ENCODE measurements around the gene RPL10. TPM values are rescaled to one million over a fixed set of nuclear protein-coding genes. Genes with fewer than 3 reads are reported as not detected.

RPL10 gene
- total RNA-seq, 1 experiment from 2014 or later: 2,110 TPM

DNA sequence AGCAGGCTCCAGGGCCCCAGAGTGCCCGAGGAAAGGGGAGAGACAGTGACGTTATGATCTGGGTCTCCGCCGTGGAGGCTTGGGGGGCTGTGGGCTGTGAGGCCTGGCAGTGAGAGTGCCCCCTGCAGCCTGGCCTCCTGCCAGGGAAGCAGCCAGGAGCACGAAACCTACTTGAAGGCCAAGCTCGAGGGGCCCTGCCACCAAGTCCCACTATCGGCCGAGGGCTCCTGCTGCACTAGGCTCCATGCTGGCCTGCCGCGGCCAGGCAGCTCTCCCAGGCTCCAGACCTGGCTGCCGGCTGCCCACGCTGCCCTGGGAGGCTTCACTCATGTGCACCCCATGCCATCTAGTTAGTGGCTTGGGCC, 42.4 kb upstream of the RPL10 start:
- no peaks in the 10 kb centered on the region for H3K23me2 ChIP-seq (ENCODE audit: insufficient read length, low read depth, low read length, poor library complexity, severe bottlenecking)
- H3K27me3 ChIP-seq (ENCODE audit: insufficient read depth, low read length): no peaks in the 10 kb centered on the region
- no peak overlapping the region for H3K27ac ChIP-seq (ENCODE audit: insufficient read length, low read depth, low read length)
- H3K79me1 ChIP-seq (ENCODE audit: insufficient read depth, low read depth, low read length, poor library complexity, severe bottlenecking): no peaks in the 10 kb centered on the region
- no peak overlapping the region for H4K91ac ChIP-seq (ENCODE audit: insufficient read length, low read depth, low read length)
- no peak overlapping the region for H2AK5ac ChIP-seq (ENCODE audit: insufficient read length, low read length)
- no peaks in the 10 kb centered on the region for H3K4me1 ChIP-seq (ENCODE audit: insufficient read depth, low read length)
- no peak overlapping the region for H2BK120ac ChIP-seq (ENCODE audit: low read depth, low read length, poor library complexity, severe bottlenecking)
- no peak overlapping the region for H3K18ac ChIP-seq (ENCODE audit: insufficient read length, low read depth, low read length)
- H3K4me3 Mint-ChIP-seq: no peak overlapping the region
- peaks cover 35 to 83% (median 76%) of the 10 kb centered on the region in 3 experiments for H3K36me3 Mint-ChIP-seq (ENCODE audit: insufficient read depth in 1 of 3, low read depth in 3 of 3)
- H4K8ac ChIP-seq (replicated peaks; ENCODE audit: insufficient read length, low read depth, low read length): no peak overlapping the region
- no peak overlapping the region for H2BK5ac ChIP-seq (ENCODE audit: insufficient read length, low read length)
- H3K56ac ChIP-seq (ENCODE audit: insufficient read length, low read depth, low read length): no peak overlapping the region
- H2BK12ac ChIP-seq (ENCODE audit: insufficient read length, low read depth, low read length): no peak overlapping the region
- H3K27ac Mint-ChIP-seq: no peak overlapping the region
- H3K4me2 ChIP-seq (ENCODE audit: insufficient read depth, insufficient read length, low read length): no peak overlapping the region
- no peak overlapping the region for H3K4ac ChIP-seq (ENCODE audit: low read depth, low read length)
- no peak overlapping the region for H2AFZ ChIP-seq (ENCODE audit: low read length)
- H3K9me3 ChIP-seq (ENCODE audit: control insufficient read depth, low read depth, low read length): peaks cover 29% of the 10 kb centered on the region
- no peaks in the 10 kb centered on the region for H3K79me2 ChIP-seq (ENCODE audit: insufficient read depth, low read length)
- H2BK20ac ChIP-seq (ENCODE audit: low read depth, low read length, poor library complexity, severe bottlenecking): no peak overlapping the region
- no peak overlapping the region for H3K14ac ChIP-seq (ENCODE audit: insufficient read depth, low read length)
- peaks cover 3% of the 10 kb centered on the region for H4K20me1 ChIP-seq (ENCODE audit: control insufficient read depth, insufficient read depth, insufficient read length)
- no peak overlapping the region for H2BK15ac ChIP-seq (ENCODE audit: low read depth, low read length)
- DNase-seq: no peak
- WGBS (ENCODE audit: extremely low coverage, insufficient read length, low lambda C conversion rate): no CpG with 5 or more reads among the region's 12 CpGs
- no peak overlapping the region for H3T11ph ChIP-seq (ENCODE audit: low read length)
- peaks cover 2% of the 10 kb centered on the region for H3K27me3 Mint-ChIP-seq (ENCODE audit: low read depth)
- H3K4me1 Mint-ChIP-seq: no peaks in the 10 kb centered on the region
- no peak overlapping the region for H3K9ac ChIP-seq (ENCODE audit: extremely low read depth, insufficient read length, low read length)
- TF ChIP-seq, protein P1, sequence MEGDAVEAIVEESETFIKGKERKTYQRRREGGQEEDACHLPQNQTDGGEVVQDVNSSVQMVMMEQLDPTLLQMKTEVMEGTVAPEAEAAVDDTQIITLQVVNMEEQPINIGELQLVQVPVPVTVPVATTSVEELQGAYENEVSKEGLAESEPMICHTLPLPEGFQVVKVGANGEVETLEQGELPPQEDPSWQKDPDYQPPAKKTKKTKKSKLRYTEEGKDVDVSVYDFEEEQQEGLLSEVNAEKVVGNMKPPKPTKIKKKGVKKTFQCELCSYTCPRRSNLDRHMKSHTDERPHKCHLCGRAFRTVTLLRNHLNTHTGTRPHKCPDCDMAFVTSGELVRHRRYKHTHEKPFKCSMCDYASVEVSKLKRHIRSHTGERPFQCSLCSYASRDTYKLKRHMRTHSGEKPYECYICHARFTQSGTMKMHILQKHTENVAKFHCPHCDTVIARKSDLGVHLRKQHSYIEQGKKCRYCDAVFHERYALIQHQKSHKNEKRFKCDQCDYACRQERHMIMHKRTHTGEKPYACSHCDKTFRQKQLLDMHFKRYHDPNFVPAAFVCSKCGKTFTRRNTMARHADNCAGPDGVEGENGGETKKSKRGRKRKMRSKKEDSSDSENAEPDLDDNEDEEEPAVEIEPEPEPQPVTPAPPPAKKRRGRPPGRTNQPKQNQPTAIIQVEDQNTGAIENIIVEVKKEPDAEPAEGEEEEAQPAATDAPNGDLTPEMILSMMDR (conservative IDR thresholded peaks at IDR 0.05): no peak
- H3K23ac ChIP-seq (ENCODE audit: insufficient read length, low read depth, low read length): no peak overlapping the region
- H4K5ac ChIP-seq (ENCODE audit: insufficient read length, low read depth, low read length): no peak overlapping the region
- peaks cover 50 to 59% of the 10 kb centered on the region in 2 experiments for H3K9me3 Mint-ChIP-seq
